RWPE2 (cell line): ENCODE data around the gene NATD1.

Source experiments
- ATAC-seq: fragments of 200-7000 bp; cut with Tn5 transposase; 3 replicates; pipeline ENCODE4 v1.9.1; 2021; ENCODE audit warnings: low read depth
- DNase-seq: peaks from one replicate; pipeline ENCODE4 v3.0.0-alpha.2; 2020; ENCODE audit warnings: low spot score
- H3K27ac ChIP-seq: fragments of 450-650 bp; 2 replicates; pipeline ENCODE4 v1.5.1; 2017; ENCODE audit warnings: mild to moderate bottlenecking; ENCODE audit not compliant: poor library complexity, severe bottlenecking
- H3K27me3 ChIP-seq: fragments of 250-450 bp; sonication (Bioruptor Pico); 2 replicates; pipeline ENCODE4 v1.5.1; 2021; ENCODE audit warnings: mild to moderate bottlenecking, moderate library complexity; ENCODE audit not compliant: insufficient read depth, poor library complexity, severe bottlenecking
- H3K36me3 ChIP-seq: fragments of 250-450 bp; sonication (Bioruptor Pico); 2 replicates; pipeline ENCODE4 v1.5.1; 2020; ENCODE audit warnings: low read depth, mild to moderate bottlenecking, moderate library complexity
- H3K4me1 ChIP-seq: fragments of 250-450 bp; sonication (Bioruptor Pico); 2 replicates; pipeline ENCODE4 v1.5.1; 2021; ENCODE audit warnings: mild to moderate bottlenecking, moderate library complexity; ENCODE audit not compliant: insufficient read depth, poor library complexity, severe bottlenecking
- H3K4me3 ChIP-seq: fragments of 250-450 bp; sonication (Bioruptor Pico); 2 replicates; pipeline ENCODE4 v1.5.1; 2021; ENCODE audit warnings: mild to moderate bottlenecking, moderate library complexity; ENCODE audit not compliant: severe bottlenecking
- H3K9me3 ChIP-seq: fragments of 250-450 bp; sonication (Bioruptor Pico); 2 replicates; pipeline ENCODE4 v1.5.1; 2021; ENCODE audit warnings: mild to moderate bottlenecking, moderate library complexity; ENCODE audit not compliant: severe bottlenecking
- CTCF ChIP-seq: fragments of 450-650 bp; IDR thresholded peaks from one replicate; pipeline ENCODE4 v1.5.1; 2017; ENCODE audit warnings: mild to moderate bottlenecking, moderate library complexity; ENCODE audit not compliant: poor library complexity, severe bottlenecking

The NATD1 gene

GRCh38 chr17:21268596-21269188, 15.5 kb upstream of the NATD1 start:
- no peak for TF ChIP-seq CTCF
- no peaks in the 10 kb centered on the region for H3K9me3 ChIP-seq
- no peaks in the 10 kb centered on the region for H3K36me3 ChIP-seq
- DNase-seq = no peak
- no peak overlapping the region for H3K27ac ChIP-seq
- no peak; the same call in 2 of the 3 replicates for ATAC-seq
- H3K4me3 ChIP-seq = no peak overlapping the region
- H3K4me1 ChIP-seq = no peaks in the 10 kb centered on the region
- H3K27me3 ChIP-seq = no peaks in the 10 kb centered on the region

GRCh38 chr17:21263376-21263775, 10.2 kb upstream of the NATD1 start:
- no peak for TF ChIP-seq CTCF
- H3K4me3 ChIP-seq = no peak overlapping the region
- H3K36me3 ChIP-seq = no peaks in the 10 kb centered on the region
- DNase-seq = no peak
- peak; percentile 90 for ATAC-seq
- no peaks in the 10 kb centered on the region for H3K4me1 ChIP-seq
- H3K27ac ChIP-seq = peak overlapping the region; percentile 19
- H3K9me3 ChIP-seq = no peaks in the 10 kb centered on the region
- no peaks in the 10 kb centered on the region for H3K27me3 ChIP-seq

GRCh38 chr17:21262259-21262993, 9.2 kb upstream of the NATD1 start:
- peaks cover under 1% of the 10 kb centered on the region for H3K4me1 ChIP-seq
- no peaks in the 10 kb centered on the region for H3K36me3 ChIP-seq

GRCh38 chr17:21258593-21258992, 5.4 kb upstream of the NATD1 start:
- no peak for TF ChIP-seq CTCF
- H3K4me1 ChIP-seq = peaks cover 20% of the 10 kb centered on the region
- no peak overlapping the region for H3K4me3 ChIP-seq
- H3K27me3 ChIP-seq = no peaks in the 10 kb centered on the region
- H3K9me3 ChIP-seq = no peaks in the 10 kb centered on the region
- H3K27ac ChIP-seq = no peak overlapping the region
- ATAC-seq = no peak
- H3K36me3 ChIP-seq = no peaks in the 10 kb centered on the region
- DNase-seq = no peak

More at GRCh38 chr17:21262259-21262993, 9.2 kb upstream of the NATD1 start:
- DNase-seq (no peak), ATAC-seq (no peak)
- Histone ChIP-seq H3K4me3 (no peak overlapping the region), H3K27me3 (no peaks in the 10 kb centered on the region), H3K27ac (no peak overlapping the region), H3K9me3 (no peaks in the 10 kb centered on the region)
- no peak for TF ChIP-seq CTCF
